SHP77 (cell line): ENCODE results near the gene KRT20.
"Not testable (repeated sequence)": the region's sequence is repeated elsewhere in the genome, so short reads cannot be mapped to it uniquely, and the experiment has no call there.

Experiments used
- DNase-seq, 2 experiments: peaks; one replicate each; lab custom pipeline; 2025; lab: John Stamatoyannopoulos, UW

Gene KRT20

GRCh38 chr17:40900809-40901356, 15.8 kb upstream of the KRT20 start:
- DNase-seq = no peak

DNA sequence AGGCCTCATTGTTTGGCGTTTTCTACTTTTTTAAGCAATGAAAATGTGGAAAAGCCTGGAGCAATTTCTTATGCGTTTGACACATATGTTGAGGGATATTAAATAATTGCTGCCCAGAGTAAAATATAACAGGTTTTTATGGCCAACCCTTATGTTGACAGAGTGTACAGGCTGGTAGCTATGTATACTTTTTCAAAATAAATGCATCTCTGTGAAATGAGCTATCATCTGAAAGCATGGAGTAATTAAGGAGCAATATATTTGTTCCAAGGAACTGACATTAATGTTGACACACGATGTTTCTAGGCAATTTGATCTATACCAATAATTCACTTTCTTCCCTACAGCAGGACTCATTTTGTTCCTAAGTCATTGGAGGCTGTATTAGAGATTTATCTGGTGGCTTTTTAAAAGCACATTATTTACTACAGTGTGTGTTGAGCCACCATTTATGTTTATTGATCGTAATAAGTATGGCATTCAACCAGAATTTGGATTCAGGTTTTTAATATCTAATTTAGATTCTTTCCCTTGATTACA, 11.9 kb upstream of the KRT20 start:
- DNase-seq = no peak

GRCh38 chr17:40895106-40895730, 10.2 kb upstream of the KRT20 start:
- no peak for DNase-seq

DNA sequence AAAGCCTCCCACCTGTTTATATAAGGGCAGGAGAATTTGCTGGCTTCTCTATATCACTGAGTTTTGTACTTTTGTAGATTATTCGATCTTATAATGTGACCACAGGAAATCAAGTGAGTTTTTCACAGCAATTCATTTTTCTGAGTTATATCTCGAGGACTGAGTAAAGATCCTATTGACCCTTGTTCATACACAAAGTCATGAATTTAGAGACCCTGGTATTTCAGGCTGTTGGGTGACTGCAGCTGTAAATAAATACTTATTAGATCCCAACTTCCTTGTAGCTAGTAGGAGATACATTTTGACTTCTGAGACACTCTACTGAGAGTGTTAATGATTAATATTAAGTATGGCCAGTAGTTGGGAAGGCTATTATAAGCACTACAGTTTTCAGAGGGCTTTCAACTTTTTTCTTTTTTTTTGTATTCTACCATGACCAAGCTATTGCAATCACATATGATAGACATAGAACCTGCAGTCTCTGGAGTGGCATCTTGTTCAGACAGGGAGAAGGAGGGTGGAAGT, 3.2 kb upstream of the KRT20 start:
- no peak for DNase-seq

- no peak for DNase-seq
Measured at GRCh38 chr17:40886090-40886489, 1.0 kb upstream of the KRT20 start.

- DNase-seq = no peak
Measured at GRCh38 chr17:40883626-40884334, 1.3 kb downstream of the KRT20 start.

GRCh38 chr17:40883031-40883430, 2.0 kb downstream of the KRT20 start:
- no peak for DNase-seq

DNA sequence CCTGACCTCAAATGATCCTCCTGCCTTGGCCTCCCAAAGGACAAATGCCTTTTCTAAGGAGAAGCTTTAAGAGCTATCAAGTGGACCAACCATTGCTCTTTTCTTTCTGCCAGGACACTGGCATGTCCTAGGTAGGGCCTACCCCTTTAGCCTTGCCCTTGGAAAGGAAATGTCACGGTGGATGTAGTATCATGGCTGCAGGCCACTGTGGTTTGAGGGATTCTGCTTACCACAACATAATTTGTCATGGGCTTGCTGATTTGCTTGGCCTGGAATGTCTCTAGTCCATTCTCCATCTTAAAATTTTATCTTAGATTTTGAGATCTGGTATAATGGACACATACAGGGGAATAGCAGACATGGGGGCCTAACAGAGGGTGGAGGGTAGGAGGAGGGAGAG, 6.0 kb downstream of the KRT20 start:
- no peak for DNase-seq

DNA sequence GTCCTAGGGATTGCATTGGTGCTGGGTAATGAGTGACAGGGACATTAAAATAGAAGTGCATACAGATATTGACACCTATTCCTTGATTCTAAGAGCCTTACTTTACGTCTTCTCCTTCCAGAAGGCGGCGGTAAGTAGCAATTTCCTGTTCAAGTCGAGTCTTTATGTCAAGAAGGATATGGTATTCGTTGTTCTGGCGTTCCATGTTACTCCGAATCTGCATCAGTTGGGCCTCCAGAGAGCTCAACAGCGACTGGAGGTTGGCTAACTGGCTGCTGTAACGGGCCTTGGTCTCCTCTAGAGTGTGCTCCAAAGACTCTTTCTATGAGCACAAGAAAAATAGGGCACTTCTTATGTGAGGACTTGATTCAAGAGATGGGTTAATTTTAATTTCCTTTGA, 7.0 kb downstream of the KRT20 start:
- DNase-seq = no peak

- no peak for DNase-seq
Measured at GRCh38 chr17:40873801-40874200, 11.2 kb downstream of the KRT20 start.

DNA sequence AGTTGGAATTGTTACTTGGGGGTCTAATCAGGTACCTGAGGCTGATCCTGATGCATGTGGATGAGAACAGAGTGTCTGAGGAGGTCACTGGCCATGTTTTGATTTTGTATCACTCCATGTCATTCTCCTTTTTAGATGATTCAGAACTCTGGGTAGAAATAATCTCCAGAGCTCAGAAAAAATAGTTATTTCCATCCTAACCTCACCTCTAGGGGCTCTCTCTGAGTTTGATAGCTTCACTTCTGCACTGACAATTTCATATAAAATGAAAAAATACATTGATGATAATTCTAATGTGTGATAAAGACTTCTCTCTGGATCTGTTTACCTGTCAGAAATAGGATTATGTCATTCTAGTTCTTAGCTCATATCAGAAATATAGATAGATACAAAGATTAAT, 11.8 kb downstream of the KRT20 start:
- DNase-seq = no peak

GRCh38 chr17:40872416-40872815, 12.6 kb downstream of the KRT20 start:
- DNase-seq = no peak

DNA sequence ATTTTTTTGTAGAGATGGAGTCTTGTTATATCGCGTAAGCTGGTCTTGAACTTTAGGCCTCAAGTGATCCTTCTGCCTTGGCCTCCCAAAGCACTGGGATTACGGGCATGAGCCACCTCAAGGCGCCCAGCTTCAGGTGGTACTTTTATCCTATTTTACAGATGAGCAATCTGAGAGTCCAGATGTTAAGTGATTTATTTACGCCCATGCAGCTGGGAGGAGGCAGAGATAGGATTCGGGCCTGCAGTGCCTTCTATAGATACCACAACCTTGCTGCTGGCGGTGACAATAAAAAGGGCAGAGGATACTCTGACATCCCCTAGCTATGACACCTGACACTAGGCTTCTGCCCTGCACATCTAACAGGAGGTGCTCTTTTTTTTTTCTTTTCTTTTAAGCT, 13.7 kb downstream of the KRT20 start:
- DNase-seq = no peak

- DNase-seq = no peak
Measured at GRCh38 chr17:40870136-40870535, 14.9 kb downstream of the KRT20 start.

DNA sequence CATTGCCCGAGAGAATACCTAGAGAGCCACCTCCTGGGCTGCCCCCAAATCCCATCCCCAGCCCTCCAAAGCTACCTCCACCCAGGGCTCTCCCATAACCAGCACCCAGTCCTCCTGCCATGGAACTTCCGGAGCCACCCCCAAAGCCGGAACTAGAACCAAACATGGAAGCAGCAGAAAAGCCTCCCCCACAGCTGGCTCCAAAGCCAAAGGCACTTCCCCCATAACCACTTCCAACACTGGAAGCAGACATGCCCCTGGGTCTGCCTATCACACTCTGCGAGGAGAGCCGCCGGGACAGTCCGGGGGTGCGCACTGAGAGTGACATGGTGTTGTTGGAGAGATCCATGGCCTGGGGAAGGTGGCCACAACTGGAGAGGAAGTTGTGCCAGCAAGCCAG, 18.2 kb downstream of the KRT20 start, which contains the start of gene KRT12:
KRT12 (minus strand) TSS at position 386 of the 400 bp plus-strand sequence; CDS start at position 349, 37 bp downstream.
- no peak for DNase-seq

DNA sequence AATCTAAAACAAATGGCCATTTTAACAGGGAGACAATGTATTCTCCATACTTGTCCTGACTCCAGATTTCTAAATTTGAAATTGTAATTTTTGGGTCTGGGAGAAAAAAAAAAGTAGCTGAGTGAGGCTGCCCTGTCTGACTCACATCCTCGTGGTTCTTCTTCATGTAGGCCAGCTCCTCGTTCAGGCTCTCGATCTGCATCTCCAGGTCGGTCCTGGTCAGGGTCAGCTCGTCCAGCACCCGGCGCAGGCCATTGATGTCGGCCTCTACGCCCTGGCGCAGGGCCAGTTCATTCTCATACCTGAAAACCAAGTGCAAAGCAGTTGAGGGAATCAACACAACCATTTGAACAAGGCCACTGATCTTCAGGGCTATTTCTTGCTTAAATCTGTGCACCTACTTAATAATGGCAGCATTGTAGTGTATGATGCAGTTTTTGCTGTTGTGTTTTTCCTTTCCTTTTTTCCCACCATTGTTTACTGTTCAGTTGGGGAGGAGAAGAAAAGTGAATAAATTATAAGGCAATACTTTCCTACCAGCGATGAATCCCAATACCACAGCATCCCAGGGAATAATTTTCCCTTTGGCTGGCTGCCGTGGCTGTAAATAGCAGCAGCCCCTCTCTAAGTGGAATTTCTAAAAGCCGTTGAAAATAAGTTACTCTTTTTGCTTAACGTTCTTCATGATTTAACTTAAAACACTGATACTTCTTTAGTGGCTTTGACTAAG, 20.2 kb downstream of the KRT20 start:
- DNase-seq = no peak

- no peak for DNase-seq
Measured at GRCh38 chr17:40862985-40863733, 21.9 kb downstream of the KRT20 start.

GRCh38 chr17:40859536-40859935, 25.5 kb downstream of the KRT20 start:
- DNase-seq = no peak

GRCh38 chr17:40858667-40859066, 26.4 kb downstream of the KRT20 start:
- DNase-seq = not testable (repeated sequence)

DNA sequence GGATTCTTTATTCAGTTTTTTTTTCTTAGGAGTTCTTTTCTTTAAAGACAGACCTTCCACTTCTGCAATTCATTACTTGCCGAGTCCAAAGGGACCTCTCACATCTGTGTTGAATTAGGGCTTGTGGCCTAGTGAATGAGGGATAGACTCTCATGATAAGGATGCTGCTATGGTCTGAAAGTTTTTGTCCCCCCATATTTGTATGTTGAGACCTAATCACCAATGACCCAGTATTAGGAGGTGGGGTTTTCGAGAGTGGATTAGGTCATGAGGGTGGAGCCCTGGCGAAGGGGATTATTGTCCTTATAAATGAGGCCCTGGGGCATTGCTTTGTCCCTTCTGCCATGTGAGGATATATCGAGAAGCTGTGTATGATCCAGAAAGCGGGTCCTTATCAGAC, 27.5 kb downstream of the KRT20 start:
- DNase-seq = no peak

DNA sequence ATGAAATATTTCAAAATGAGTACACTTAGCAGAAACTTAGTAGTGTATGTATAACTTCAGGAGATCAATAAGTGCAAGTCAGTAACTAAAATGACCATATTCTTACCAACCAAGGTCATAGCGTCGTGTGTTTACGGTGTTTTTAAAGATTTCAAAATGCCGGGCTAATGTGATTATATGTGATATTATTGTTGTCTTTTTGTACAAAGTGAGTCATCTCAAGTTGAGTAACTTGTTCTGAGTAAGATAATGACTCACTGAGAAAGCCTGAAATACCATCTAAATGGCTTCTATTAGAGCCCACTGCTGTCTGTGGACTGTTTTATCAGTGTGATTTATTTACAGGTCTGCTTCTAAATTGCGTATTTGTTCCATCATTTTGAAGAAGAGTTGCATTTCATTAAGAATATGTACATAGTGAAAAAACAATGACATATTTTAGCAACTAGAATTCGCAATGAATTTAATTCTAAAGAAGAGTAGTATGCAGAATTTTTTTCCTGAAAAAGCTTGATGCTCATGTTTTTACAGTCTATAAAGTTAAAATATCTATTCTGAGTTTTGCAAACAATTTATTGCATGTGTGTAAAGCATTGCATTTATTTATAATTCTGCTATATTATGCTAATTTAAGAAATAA, 30.7 kb downstream of the KRT20 start:
- no peak for DNase-seq
